PC-9 (cell line): Measurements from ENCODE around the gene NRIP1.

ENCODE experiments used
- EZH2 ChIP-seq: fragments of 200-600 bp; sonication (generic); IDR thresholded peaks from 2 replicates; pipeline ENCODE4 v1.8.0; 2017; ENCODE audit warnings: antibody characterized with exemption, low read depth
- TF ChIP-seq, protein P1 (sequence below): fragments of 200-600 bp; sonication (generic); conservative IDR thresholded peaks from 2 replicates; pipeline ENCODE4 v1.6.1; 2017; ENCODE audit warnings: mixed run types, antibody characterized with exemption, mild to moderate bottlenecking, moderate library complexity

DNA sequence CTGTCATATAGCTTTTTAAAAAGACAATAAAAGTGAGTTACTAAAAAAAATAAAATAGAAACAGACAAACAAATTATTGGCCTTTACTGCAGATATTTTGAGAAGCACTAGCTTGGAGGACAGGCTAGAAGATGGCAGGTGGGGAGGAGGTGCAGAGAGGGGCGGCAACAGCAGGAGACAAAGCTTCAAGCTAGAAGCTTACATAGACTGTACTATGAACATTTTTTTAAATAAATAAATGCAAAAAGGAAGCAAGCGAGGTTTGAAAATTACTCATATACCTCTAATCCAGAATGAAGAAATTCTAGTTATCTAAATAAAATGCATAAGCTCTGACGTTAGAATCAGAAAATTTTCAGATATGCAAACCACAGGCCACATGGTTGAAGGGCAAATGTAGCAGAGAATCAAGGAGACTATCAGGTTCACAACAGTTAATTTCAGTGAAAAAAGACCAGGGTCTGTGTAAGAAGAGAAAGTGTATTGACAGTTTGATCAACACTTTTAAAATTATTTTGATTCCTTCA lies 54.9 kb downstream of the NRIP1 start:
- TF ChIP-seq, protein P1, sequence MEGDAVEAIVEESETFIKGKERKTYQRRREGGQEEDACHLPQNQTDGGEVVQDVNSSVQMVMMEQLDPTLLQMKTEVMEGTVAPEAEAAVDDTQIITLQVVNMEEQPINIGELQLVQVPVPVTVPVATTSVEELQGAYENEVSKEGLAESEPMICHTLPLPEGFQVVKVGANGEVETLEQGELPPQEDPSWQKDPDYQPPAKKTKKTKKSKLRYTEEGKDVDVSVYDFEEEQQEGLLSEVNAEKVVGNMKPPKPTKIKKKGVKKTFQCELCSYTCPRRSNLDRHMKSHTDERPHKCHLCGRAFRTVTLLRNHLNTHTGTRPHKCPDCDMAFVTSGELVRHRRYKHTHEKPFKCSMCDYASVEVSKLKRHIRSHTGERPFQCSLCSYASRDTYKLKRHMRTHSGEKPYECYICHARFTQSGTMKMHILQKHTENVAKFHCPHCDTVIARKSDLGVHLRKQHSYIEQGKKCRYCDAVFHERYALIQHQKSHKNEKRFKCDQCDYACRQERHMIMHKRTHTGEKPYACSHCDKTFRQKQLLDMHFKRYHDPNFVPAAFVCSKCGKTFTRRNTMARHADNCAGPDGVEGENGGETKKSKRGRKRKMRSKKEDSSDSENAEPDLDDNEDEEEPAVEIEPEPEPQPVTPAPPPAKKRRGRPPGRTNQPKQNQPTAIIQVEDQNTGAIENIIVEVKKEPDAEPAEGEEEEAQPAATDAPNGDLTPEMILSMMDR = no peak
- no peak for TF ChIP-seq EZH2
